GM12878 (cell line): Measurements from ENCODE around the gene VRK3.

ENCODE experiments used
- BACH1 ChIP-seq: fragments of 450-650 bp; IDR thresholded peaks from 2 replicates; pipeline ENCODE4 v1.6.1; 2017; ENCODE audit warnings: mild to moderate bottlenecking, borderline replicate concordance
- BRCA1 ChIP-seq: IDR thresholded peaks from 2 replicates; pipeline ENCODE4 v1.6.1; 2011; ENCODE audit warnings: low read depth, low read length, improper control_type of control experiment
- JUND ChIP-seq: IDR thresholded peaks from 2 replicates; pipeline ENCODE4 v1.6.1; 2012; ENCODE audit warnings: low read depth, mild to moderate bottlenecking, low read length, improper control_type of control experiment, moderate library complexity
- KLF5 ChIP-seq: fragments of 450-650 bp; IDR thresholded peaks from 2 replicates; pipeline ENCODE4 v1.6.1; 2014; ENCODE audit warnings: mild to moderate bottlenecking; ENCODE audit not compliant: partially characterized antibody
- POLR2A ChIP-seq: IDR thresholded peaks from 2 replicates; pipeline ENCODE4 v1.6.1; 2011; ENCODE audit warnings: low read depth, mild to moderate bottlenecking, low read length
- SIN3A ChIP-seq: IDR thresholded peaks from 2 replicates; pipeline ENCODE4 v1.6.1; 2012; ENCODE audit warnings: low read depth, low read length, improper control_type of control experiment
- SPI1 ChIP-seq: IDR thresholded peaks from 2 replicates; pipeline ENCODE4 v1.6.1; 2011; ENCODE audit warnings: low read depth, mild to moderate bottlenecking, low read length, moderate library complexity, borderline replicate concordance; ENCODE audit not compliant: insufficient read depth
- SREBF1 ChIP-seq: IDR thresholded peaks from 2 replicates; pipeline ENCODE4 v1.6.1; 2012; ENCODE audit warnings: mild to moderate bottlenecking, low read length
- YY1 ChIP-seq: IDR thresholded peaks from 2 replicates; pipeline ENCODE4 v1.6.1; 2011; ENCODE audit warnings: low read depth, mild to moderate bottlenecking, low read length
- TF ChIP-seq, protein P1 (sequence below): IDR thresholded peaks from 2 replicates; pipeline ENCODE4 v1.6.1; 2012; ENCODE audit warnings: low read depth, low read length, improper control_type of control experiment
- TF ChIP-seq, protein P2 (sequence below), 3 experiments: IDR thresholded peaks in 2 of 3; conservative IDR thresholded peaks in 1 of 3; 2 replicates each; pipeline ENCODE4 v1.5.1; 2011; ENCODE audit warnings: low read depth in 3 of 3, low read length in 3 of 3, mild to moderate bottlenecking in 3 of 3, control low read depth in 2 of 3, moderate library complexity in 2 of 3, inconsistent platforms in 1 of 3, mixed read lengths in 1 of 3; ENCODE audit not compliant: control insufficient read depth in 2 of 3, insufficient read depth in 1 of 3; ENCODE audit errors: extremely low read depth in 1 of 3

DNA sequence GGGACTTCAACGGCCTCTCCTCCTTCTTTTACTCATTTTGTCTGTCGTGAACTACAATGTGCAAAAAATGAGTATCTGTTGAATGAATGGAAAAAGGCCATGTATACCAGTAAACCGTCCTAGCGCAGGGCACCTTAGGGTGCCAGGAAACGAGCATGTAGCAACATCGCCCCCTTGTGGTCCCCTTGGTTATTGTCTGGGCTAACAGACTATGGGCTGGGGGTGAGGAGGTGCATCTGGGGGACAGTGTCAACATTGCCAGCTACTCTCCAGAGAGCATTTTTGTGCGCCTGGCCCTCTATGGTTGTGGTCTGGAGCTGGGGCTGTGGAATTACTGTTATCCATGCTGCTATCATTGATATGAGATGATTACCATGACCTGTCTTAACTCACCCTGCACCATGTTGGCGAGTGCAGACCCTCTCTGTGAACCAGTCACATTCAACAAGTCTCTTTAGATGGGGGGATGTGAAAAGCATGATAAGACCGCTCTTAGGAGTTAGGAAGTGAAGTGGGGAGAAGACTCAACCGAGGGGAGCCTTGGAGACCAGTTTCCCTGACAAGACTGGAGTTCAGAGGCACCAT is 41.4 kb downstream of the VRK3 start:
- TF ChIP-seq, protein P1, sequence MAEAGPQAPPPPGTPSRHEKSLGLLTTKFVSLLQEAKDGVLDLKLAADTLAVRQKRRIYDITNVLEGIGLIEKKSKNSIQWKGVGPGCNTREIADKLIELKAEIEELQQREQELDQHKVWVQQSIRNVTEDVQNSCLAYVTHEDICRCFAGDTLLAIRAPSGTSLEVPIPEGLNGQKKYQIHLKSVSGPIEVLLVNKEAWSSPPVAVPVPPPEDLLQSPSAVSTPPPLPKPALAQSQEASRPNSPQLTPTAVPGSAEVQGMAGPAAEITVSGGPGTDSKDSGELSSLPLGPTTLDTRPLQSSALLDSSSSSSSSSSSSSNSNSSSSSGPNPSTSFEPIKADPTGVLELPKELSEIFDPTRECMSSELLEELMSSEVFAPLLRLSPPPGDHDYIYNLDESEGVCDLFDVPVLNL: no peak
- TF ChIP-seq SIN3A: no peak
- TF ChIP-seq, protein P2, sequence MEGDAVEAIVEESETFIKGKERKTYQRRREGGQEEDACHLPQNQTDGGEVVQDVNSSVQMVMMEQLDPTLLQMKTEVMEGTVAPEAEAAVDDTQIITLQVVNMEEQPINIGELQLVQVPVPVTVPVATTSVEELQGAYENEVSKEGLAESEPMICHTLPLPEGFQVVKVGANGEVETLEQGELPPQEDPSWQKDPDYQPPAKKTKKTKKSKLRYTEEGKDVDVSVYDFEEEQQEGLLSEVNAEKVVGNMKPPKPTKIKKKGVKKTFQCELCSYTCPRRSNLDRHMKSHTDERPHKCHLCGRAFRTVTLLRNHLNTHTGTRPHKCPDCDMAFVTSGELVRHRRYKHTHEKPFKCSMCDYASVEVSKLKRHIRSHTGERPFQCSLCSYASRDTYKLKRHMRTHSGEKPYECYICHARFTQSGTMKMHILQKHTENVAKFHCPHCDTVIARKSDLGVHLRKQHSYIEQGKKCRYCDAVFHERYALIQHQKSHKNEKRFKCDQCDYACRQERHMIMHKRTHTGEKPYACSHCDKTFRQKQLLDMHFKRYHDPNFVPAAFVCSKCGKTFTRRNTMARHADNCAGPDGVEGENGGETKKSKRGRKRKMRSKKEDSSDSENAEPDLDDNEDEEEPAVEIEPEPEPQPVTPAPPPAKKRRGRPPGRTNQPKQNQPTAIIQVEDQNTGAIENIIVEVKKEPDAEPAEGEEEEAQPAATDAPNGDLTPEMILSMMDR (IDR thresholded peaks at IDR 0.05 in 2 of 3, conservative IDR thresholded peaks at IDR 0.05 in 1 of 3; ENCODE audit: control insufficient read depth in 2 of 3, extremely low read depth in 1 of 3, insufficient read depth in 1 of 3, low read depth in 3 of 3, low read length in 3 of 3): peak; percentile 90 to 93 (median 92)
- TF ChIP-seq BACH1: no peak
- no peak for TF ChIP-seq POLR2A
- TF ChIP-seq BRCA1: no peak
- TF ChIP-seq SREBF1: no peak
- TF ChIP-seq YY1: 0 out of 2 replicates have a peak, but pooled peaks have one; percentile 58
- TF ChIP-seq SPI1: no peak
- TF ChIP-seq KLF5: no peak
- TF ChIP-seq JUND: no peak
